HG02642 (cell line): ENCODE measurements around the gene ARMCX2.
"Not testable (repeated sequence)": the region's sequence is repeated elsewhere in the genome, so short reads cannot be mapped to it uniquely, and the experiment has no call there.

Experiments used
- ATAC-seq: cut with Tn5 transposase; IDR thresholded peaks from one replicate; pipeline ENCODE4 v1.9.1; 2021; ENCODE audit warnings: mild to moderate bottlenecking; ENCODE audit not compliant: unreplicated experiment, poor library complexity

Gene ARMCX2

DNA sequence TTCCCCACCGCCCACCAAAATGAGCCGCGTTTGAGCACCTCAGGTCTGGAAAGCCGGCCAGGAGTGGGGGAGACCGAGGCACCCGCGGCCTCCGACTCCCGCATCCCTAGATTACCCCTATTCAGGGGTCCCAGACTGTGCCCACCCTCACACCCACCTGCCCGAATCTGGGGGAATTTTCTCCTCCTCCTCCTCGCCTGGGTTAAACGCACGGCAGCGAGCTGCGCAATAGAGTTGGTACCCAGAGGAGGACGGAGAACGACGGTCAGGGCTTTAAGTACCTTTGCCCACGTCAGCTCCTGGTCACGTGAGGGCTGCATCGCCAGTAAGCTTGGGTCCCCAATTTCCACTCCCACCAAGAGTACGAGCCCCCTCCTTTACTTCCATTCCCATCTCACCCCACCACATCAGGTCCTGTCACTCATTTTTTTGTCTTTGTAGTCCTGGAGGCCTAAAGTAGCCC is at the start of gene ARMCX2:
ARMCX2 (minus strand) TSS at position 250 of the 463 bp plus-strand sequence. CDS start 2,262 bp downstream, outside the sequence.
- peak; percentile 69 for ATAC-seq

DNA sequence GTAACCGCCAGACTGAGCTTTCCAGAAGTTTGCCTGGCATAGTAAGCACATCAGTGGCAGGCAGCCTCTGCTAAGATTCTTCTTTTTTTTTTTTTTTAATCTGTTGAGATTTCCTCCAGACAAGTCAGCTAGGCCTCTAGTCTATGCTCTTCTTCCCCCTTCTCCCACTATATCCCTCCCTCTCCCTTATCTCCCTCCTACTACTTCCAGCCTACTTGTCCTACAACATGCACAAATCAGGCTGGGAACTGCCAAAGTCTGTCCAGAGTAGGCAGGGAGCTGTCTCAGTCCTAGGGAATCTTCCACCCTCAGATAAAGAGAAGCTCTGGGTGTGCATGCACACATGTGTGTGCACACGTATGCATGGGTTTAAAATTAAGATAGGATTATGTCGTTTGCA is 49.7 kb upstream of the ARMCX2 start:
- ATAC-seq: no peak

DNA sequence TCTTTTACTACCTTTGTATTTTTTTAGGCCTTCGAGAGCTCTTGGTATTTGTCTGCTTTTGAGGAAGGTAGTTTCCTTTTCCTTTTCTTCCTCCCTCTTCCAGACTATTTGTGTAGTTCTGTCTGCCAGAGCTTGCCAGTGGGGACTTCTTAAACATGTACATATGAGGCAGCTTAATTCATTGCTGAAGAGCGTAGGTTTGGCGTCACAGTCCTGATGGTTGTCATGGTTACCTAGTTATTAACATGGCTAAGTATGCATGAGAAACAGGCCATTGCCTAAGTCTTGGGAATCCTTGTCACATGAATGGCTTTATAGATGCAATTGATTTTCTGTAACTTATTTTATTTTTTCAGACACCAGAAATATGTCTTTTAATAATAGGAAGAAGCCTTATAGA is 48.5 kb upstream of the ARMCX2 start:
- no peak for ATAC-seq

DNA sequence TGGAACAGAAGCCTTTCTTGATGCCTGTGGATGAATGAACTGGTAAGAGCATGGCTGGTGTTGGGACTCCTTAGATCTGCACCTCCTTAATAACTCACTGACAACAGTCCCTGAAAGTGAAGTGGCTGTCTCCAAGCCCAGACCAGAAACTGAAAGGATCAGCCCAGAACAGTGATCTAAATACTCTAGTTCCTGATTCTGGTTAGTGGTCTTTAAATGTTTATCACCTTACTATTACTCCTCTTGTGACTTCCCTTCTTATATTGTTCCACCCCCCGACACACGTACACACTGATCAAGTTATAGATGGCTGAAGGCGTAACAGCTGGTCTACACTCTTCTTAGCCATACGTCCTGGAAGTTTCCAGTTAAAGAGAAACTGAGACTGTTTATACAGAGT is 33.8 kb upstream of the ARMCX2 start:
- peak; percentile 70 for ATAC-seq

DNA sequence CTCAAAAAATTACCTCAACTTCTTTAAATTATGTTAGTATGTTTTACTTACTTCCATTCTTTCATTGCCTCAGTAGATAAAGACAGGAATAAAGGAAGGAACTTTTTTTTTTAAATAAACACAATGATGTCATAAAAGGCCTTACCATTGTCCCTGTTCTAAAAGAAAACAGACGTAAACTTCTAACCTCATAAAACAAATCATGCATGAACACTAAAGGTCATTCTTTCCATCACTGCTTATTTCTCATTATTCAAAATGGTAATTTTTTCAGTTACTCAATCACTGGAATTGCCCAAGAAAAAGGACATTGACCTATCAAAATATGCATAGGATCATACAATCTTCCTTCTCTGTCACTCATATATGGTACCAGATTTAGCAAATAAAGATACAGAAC is 32.2 kb upstream of the ARMCX2 start:
- ATAC-seq: no peak

DNA sequence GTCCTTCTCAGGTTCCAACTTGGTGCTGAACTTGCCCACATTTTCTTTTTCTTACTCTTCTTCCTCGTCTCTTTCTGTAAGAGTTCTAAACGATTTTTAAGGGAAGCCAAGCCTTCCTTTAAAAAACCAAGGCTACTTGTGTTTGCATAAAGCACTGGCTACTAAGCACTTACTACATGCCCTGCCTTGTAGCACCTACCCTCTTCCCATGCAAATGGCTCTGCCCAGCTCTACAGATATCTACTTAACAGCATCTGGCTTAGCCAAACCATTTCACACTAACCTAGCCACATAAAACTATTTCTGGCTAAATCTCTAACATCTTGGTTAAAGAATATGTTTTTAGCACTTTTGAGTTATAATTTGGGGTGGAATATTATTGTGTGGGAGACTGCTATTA is 26.9 kb upstream of the ARMCX2 start:
- no peak for ATAC-seq

DNA sequence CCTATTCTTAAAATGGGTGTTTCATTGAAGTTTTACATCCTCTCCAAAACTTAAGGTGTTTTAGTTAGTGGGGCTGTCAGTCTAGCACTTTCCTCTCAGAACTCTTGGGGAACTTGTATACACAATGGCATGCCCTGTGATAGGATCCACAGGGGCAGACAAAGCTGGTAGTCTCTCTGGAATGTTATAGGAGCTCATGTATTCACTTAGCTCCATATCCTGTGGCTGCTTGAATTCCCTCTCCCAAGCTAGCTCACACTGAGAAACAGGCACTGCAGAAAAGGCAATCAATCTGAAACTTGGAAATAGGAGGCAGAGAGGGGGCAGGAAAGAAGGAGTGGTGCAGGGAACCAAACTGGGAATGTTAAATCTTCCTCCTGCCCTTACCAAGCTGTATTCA is 26.3 kb upstream of the ARMCX2 start:
- ATAC-seq: no peak

DNA sequence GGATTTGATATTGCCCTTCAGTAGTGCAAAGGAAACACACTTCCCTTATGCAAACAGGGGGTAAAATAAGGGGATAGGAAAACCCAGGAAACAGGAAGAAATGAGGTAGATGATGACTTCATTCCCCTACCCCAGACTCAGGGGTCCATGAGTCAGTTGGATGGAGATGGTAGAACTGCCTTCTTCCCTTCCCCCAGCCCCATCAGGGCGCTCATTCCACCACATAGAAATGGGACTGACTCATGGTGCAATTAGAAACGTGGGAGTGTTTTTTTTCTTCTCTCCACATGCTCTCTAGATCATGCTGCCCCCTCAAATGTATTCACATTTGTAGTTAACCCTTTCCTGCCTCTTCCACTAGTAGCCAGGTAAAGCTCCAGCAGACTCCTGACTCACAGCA is 23.1 kb upstream of the ARMCX2 start:
- no peak for ATAC-seq

DNA sequence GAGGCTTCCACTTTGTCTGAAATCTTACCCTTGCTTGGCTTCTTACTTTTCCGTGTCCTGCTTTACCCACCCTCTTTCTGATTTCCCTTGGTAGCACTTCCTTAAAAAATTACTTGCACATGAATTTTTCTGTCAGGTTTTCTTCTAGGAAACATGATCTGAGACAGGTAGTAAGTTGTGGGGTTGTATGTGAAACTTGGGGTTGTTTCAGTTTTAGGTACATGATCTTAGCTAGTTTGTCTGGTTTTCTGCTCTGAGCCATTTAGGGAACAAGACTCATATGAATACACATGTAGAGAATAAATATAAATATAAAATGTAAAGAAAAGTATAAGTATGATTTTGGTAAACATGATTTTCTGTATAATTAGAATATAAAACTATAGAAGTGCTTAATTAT is 17.4 kb upstream of the ARMCX2 start:
- ATAC-seq: no peak

DNA sequence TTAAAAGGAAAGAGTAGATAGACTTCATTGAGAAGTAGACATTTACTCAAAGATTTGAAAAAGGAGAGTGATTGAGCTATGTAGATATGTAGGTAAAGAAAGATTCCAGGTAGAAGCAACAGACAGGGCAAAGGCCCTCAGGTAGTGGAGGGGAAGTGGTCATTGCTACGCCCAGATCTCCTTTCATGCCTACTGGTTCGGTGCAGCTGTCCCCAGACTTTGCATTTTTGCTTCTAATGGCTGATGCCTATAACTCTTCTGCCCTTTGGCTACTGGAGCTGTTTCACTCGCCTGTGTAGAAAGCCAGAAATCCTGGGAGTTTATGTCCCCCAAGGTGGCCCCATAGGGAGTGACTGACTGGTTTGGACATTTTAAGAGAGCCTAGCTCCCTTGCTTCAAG is 16.9 kb upstream of the ARMCX2 start:
- no peak for ATAC-seq

DNA sequence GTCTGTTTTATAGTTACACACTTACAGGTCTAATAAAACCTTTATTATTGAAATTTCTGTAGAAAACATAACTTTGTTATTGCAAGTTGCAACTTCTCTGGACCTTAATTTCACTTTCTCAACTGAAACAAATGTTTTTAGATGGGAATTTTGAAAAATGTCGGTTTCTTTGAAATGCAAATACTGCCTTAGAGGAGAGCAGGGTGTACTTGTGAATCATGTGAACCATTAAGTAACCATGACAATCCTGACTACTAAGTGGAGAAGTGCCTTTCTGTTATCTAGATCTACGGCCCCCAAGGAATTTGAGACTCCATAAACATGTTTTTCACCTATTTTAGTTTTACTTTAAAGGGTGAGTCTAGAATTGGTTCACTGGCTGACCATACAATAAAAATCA is 8.5 kb upstream of the ARMCX2 start:
- ATAC-seq: no peak

DNA sequence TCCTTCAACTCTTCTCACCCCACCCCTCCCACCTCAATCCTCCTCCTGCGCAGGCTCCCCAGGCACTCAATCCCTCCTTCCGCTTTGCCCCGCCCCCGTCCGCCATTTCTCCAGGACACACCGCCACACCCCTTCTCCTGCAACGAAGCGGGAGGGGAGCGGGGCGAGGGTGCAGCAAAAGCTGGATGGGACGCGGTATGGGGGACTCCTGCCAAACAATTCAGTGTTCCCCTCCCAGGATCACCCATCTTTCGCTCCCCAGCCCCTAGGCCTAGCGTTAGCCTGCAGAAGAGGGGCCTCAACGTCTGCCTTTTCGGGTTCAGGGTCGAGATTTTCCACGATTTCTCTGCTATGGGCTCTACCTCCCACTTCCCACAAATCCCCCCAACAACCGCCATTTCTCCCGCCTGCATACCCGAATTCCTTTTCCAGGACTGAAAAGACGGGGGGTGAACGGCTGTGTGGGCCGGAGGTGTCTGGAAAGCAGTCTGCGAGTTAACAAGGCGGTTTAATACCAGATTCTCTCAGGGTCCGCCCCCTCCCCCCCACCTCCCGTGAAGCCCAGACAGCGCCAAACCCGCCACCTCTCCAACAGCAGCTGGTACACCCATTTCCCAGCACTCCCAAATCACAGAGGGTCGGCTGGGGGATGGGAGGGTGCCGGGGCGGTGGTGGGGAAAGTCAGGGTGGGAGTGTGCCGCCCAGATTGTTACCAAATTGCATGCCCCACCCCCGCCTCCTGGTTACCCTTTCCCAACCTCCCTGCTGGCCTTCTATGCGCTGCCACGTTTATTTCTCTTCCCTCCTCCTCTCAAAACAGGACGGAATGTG is 774 bp downstream of the ARMCX2 start:
- peak; percentile 80 for ATAC-seq

DNA sequence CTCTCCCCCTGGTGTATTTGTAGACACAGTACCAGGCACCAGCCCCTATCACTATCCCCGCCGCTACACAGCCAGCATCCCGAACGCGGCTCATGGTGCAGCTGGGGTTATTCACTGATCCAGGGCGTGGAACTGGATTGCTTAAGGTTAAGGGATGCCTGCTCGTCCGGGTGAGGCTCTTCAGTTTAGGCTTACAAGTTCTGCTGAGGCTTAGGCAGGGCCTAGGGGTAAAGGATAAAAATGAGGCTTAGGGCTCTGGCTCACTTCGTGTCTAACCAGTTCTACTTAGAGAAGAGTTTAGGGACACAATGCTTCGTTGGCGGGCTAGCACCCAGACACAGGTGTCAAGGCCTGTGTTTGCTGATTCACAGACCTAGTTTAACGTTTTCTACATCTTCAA is 2.2 kb downstream of the ARMCX2 start:
- ATAC-seq: no peak

DNA sequence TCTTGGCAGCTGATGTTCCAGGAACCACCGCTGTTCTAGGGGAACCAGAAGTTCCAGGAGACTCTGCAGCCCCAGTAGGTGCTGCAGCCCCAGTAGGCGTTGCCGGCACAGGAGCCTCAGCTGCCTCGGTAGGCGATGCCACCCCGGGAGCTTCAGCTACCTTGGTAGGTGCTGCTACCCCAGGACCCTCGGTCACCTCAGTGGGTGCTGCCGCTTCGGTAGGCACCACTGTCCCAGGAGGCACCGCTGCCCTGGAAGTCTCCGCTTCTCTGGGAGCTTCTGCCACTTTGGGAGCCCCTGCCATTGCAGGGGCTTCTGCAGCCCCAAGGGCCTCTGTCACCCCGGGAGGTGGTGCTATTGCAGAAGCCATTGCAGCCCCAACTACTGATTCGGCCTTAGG is 2.8 kb downstream of the ARMCX2 start:
- ATAC-seq: no peak

DNA sequence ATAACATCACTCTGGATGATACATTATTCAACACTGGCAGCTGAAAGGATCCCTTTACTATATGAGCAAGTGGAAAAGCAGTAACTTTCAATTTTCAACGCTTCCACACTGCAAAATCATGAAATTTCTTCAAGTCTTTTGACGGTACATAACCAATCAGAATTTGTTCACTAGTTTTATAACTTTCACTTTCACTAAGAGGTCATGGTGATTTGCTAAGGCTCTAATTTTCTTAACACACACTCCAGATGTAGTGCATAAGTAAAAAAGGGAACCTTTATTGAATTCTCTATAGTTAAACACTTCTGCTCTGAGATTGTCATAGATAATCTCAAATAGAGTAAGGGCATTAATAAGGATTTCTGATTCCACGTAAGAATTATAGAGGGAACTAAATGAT is 4.1 kb downstream of the ARMCX2 start:
- ATAC-seq: no peak

DNA sequence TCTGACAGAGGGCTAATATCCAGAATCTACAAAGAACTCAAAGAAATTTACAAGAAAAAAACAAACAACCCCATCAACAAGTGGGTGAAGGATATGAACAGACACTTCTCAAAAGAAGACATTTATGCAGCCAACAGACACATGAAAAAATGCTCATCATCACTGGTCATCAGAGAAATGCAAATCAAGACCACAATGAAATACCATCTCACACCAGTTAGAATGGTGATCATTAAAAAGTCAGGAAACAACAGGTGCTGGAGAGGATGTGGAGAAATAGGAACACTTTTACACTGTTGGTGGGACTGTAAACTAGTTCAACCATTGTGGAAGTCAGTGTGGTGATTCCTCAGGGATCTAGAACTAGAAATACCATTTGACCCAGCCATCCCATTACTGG is 11.9 kb downstream of the ARMCX2 start:
- ATAC-seq: not testable (repeated sequence)

DNA sequence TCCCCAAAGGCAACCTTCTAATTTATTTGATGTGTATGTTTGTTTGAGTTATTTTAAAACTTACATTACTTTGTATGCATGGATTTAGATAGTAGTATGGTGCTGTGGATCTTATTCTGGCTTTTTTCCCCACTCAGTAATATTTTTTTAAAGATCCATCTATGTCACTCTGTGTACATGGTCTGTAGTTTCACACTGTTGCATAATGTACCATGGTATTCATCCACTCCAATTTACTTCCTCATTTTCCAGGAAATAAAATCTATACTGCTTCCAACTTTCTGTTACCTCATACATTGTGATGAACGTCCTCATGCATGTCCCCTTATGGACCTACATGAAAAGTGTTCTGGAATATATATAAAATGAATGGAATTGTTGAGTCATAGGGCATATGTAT is 17.6 kb downstream of the ARMCX2 start:
- no peak for ATAC-seq

DNA sequence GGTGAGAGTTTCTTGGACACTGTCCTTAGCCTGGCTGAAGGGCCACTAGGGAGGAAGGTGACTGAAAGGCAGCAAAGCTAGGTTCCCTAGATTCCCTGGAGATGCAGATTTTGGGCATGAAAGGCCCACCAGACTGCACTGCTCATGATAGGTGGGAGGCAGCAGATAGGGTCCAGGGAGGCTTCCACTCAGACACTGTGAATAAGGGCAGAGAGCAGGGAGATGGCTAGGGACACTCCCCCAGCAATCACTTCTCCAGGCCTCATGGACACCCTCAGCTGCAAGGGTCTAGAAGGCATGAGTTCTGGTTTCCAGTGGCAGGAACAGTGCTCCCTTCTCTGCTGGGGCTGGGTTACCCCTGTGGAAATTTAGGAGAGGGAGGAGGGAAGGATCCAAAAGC is 20.1 kb downstream of the ARMCX2 start:
- no peak for ATAC-seq

DNA sequence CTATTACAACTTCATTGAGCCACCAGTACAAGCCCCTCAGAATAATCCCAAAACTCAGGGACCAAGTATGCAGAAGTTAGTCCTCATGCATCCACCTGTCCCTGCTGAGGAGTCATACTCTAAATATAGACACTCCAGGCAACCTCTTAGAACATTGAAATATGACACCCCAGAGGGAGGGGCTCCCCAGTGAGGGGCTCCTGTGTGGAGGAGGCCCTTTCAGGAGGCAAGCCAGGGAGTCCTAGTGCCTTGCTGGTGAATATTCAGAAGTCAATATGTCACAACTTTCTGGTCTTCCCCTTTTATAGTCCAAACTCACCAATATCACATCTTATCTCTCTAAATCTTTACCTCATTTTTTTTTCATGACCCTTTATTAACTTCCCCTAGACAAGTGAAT is 40.3 kb downstream of the ARMCX2 start:
- ATAC-seq: no peak

DNA sequence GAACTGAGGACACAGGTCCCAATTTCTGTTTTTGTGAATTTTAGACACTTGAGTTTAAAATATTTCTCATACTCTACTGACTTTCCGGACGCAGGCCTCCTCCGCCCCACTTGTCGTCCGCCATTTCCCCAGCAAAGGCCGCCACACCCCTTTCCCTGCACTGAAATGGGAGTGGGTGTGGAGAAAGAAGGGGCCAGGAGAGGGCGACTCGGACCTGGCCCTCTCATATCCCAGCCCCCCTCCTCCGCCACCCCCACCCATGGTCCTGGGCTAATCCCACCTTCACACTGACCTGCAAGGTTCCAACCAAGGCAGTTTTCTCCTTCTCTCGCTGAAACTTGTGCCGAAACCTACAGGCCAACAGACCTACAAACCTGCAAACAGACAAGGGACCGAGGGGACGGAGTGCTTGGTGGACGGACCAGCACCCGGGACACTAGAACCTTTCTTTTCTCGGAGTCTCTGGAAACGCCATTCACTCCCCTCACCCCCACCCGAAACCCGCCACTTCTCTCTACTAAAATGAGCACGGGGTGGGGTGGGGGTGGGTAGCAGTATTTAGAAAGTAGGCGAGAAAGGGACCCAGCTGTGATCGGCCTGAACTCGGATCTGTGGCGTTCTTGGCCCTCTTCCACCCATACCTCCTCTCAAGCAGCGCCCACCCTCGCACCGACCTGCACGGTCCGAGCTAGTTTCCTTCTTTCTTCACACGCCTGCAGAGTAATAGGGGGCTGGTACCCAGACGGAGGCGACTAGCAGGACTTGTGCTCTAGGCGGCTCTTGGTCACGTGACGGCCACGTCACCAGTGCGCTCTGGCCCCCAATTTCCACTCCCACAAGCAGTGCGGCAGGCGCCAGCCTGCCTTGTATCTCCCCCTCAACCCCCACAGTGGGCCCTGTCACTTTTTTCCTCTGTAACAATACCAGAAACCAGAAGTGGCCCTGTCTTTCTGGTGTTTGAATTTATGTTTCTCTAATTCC is 42.1 kb downstream of the ARMCX2 start, which contains the start of gene ARMCX6:
ARMCX6 (minus strand) TSS at position 790 of the 981 bp plus-strand sequence. CDS start 1,380 bp downstream, outside the sequence.
- ATAC-seq: peak; percentile 96

DNA sequence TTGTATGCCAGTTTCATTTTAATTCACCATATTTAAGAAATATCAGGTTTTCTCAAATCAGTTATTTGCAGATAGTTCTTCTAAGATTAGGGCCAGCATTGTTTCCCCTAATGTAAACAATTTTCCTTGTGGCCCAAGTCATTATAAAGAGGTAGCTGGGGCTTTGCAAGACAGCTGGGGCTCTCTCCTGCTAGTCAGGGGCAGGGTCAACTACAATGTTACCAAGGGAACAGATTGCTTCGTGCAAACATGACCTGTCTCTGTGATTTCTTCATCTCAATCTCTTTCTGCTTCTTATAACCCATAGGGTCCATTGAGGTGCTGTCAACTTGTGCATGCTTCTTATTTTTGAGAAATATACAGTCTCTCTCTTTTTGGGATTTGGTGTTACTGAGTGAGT is 53.9 kb downstream of the ARMCX2 start:
- no peak for ATAC-seq
